Esophagus squamous epithelium (tissue), 5 donors: ENCODE results near the gene CGNL1. TPM values are rescaled to one million over a fixed set of nuclear protein-coding genes. Genes with fewer than 3 reads are reported as not detected.

ENCODE experiments used
- DNase-seq: peaks from one replicate; lab custom pipeline; 2025; lab: John Stamatoyannopoulos, UW
- H3K27ac ChIP-seq, 4 donors: fragments of 200-600 bp; sonication (generic); one replicate each; pipeline ENCODE4 v1.5.1; 2016 to 2019; ENCODE audit warnings: mild to moderate bottlenecking in 1 of 4
- H3K27me3 ChIP-seq, 4 donors: fragments of 200-600 bp; sonication (generic); 1 replicate in 3 of 4; 2 replicates in 1 of 4; pipeline versions ENCODE4 v1.5.1 to v1.6.0; 2017 to 2021; ENCODE audit warnings: antibody characterized with exemption in 1 of 4
- H3K36me3 ChIP-seq, 3 donors: fragments of 200-600 bp; sonication (generic); one replicate each; pipeline ENCODE4 v1.5.1; 2016 to 2019
- H3K4me1 ChIP-seq, 3 donors: fragments of 200-600 bp; sonication (generic); one replicate each; pipeline ENCODE4 v1.5.1; 2017 to 2019
- H3K4me3 ChIP-seq, 4 donors: fragments of 200-600 bp; sonication (generic); 1 replicate in 3 of 4; 2 replicates in 1 of 4; pipeline ENCODE4 v1.5.1; 2016 to 2019; ENCODE audit warnings: mild to moderate bottlenecking in 2 of 4, moderate library complexity in 1 of 4
- H3K9me3 ChIP-seq, 3 donors: fragments of 200-600 bp; sonication (generic); one replicate each; pipeline ENCODE4 v1.5.1; 2016 to 2019
- POLR2A ChIP-seq, 4 donors: fragments of 450-650 bp; IDR thresholded peaks; one replicate each; pipeline ENCODE4 v1.6.1; 2017; ENCODE audit warnings: antibody characterized with exemption in 4 of 4, mild to moderate bottlenecking in 4 of 4, moderate library complexity in 3 of 4
- WGBS, 2 donors: methylation state at CpG; one replicate each; pipeline ENCODE4 v1.1.5; 2018; 5-methylcytosine and 5-hydroxymethylcytosine counted together
- intact Hi-C: fragments of 100-400 bp; cut with DNase I; formaldehyde crosslinking; loops from one replicate; pipeline ENCODE4 v1.15.0; 2022
- total RNA-seq, 4 donors: library from RNA; depleted of rRNA; stranded (reverse); fragments of >200 nt; gene quantifications; one replicate each; pipeline ENCODE4 v1.1.0, GENCODE V29; 2016
- TF ChIP-seq, protein P1 (sequence below), 6 experiments: fragments of 450-650 bp in 4 of 6; fragments of 200-600 bp in 2 of 6; sonication (generic) in 2 of 6; IDR thresholded peaks; one replicate each; pipeline ENCODE4 v1.5.1; 2016 to 2019; ENCODE audit warnings: antibody characterized with exemption in 6 of 6, mild to moderate bottlenecking in 4 of 6, moderate library complexity in 4 of 6
- donor health status: DM: yes; HTN: yes; CAD: no.

The CGNL1 gene
- total RNA-seq, 4 donors from 2014 or later: 3.8 to 14.7 (median 8.8) TPM

DNA sequence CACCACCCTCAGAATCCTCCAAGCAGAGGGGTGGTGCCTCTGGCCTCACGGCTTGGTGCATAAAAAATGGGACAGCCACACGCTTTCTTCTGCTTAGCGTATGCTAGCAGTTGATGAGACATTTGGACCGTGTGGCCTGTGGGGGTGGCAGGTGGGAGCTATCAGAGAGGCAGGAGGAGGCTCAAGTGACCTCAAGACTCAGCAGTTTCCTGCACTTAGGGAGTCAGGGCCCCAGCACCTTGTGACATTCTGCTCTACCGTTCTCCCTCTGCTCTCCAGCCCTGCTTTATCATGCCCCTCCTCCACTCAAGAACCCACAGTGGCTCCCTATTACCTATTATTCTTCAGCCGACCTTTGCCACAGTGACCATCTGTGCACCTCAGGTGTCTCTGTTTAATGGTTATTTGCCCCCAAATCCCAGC, 41.0 kb upstream of the CGNL1 start:
- intact Hi-C loops: no loop called here
- H3K36me3 ChIP-seq: no peaks in the 10 kb centered on the region
- TF ChIP-seq POLR2A (IDR thresholded peaks at IDR 0.05): no peak
- TF ChIP-seq, protein P1, sequence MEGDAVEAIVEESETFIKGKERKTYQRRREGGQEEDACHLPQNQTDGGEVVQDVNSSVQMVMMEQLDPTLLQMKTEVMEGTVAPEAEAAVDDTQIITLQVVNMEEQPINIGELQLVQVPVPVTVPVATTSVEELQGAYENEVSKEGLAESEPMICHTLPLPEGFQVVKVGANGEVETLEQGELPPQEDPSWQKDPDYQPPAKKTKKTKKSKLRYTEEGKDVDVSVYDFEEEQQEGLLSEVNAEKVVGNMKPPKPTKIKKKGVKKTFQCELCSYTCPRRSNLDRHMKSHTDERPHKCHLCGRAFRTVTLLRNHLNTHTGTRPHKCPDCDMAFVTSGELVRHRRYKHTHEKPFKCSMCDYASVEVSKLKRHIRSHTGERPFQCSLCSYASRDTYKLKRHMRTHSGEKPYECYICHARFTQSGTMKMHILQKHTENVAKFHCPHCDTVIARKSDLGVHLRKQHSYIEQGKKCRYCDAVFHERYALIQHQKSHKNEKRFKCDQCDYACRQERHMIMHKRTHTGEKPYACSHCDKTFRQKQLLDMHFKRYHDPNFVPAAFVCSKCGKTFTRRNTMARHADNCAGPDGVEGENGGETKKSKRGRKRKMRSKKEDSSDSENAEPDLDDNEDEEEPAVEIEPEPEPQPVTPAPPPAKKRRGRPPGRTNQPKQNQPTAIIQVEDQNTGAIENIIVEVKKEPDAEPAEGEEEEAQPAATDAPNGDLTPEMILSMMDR (IDR thresholded peaks at IDR 0.05): no peak

DNA sequence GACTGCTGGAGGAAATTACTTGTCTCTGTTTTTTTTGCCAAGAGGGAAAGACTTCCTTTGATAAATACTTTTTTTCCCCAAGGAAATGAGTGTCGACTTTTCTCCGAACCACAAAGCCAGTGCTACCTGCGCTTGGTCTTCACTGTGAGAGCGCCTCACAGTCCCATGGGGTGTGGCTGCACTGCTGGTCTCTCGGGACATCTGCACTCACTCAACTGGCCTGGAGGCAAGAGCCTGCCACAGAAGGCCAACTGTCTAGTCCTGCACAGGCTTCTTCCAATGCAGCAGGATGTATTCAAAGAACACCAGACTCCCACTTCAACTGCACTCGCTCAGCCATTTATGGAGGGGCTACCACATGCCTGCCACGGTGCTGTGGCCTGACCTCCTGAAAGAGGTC, 40.6 kb upstream of the CGNL1 start:
- no peaks in the 10 kb centered on the region for H3K36me3 ChIP-seq
- no peak overlapping the region for H3K4me3 ChIP-seq
- no peak for TF ChIP-seq POLR2A (IDR thresholded peaks at IDR 0.05)
- TF ChIP-seq, protein P1 (IDR thresholded peaks at IDR 0.05): no peak
- H3K27ac ChIP-seq: no peak overlapping the region
- DNase-seq: no peak
- H3K9me3 ChIP-seq: no peaks in the 10 kb centered on the region
- no peaks in the 10 kb centered on the region for H3K27me3 ChIP-seq
- WGBS, 2 donors: 73 to 87% methylated on average over 4 to 7 of the region's 7 CpGs
- H3K4me1 ChIP-seq: peaks cover 0 to 23% (median 0%) of the 10 kb centered on the region in 3 donors
- intact Hi-C loops: no loop called here

More for the DNA sequence above, 41.0 kb upstream of the CGNL1 start:
- peaks cover 0 to 22% (median 0%) of the 10 kb centered on the region in 3 donors for H3K4me1 ChIP-seq
- H3K9me3 ChIP-seq: no peaks in the 10 kb centered on the region
- H3K27me3 ChIP-seq: peaks cover 0 to under 1% (median 0%) of the 10 kb centered on the region in 4 donors
- no peak overlapping the region for H3K27ac ChIP-seq
- H3K4me3 ChIP-seq: no peak overlapping the region
- 64 to 79% methylated on average over 6 of the region's 6 CpGs for WGBS, 2 donors
- DNase-seq: no peak

DNA sequence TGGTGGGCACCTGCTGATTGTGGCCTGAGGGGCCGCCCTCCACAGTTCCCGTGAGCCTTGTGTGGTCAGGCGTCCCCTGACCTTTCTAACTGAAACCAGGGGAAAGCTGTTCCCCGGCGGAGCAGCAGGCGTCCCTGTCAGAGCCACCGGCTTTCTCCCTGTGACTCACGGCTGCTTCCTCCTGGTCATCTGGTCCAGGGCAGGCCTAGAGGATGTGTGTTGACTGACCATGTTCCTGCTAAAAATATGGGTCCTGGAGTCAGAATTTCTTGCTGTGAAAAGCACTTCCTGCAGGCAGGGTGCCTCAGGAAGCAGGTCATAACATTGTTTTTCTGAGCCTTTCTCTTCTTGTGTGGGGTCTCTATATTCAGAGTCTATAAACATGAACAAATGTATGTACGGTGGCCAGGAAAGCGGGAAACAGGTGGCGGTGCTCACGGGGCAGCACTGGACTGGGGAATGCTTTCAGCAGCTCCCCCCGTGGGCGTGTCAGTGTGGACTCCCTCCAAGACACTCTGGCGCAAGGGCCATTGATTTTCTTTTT, 38.4 kb upstream of the CGNL1 start:
- Histone ChIP-seq H3K27me3 (no peaks in the 10 kb centered on the region), H3K9me3 (no peaks in the 10 kb centered on the region), H3K4me3 (no peak overlapping the region), H3K36me3 (no peaks in the 10 kb centered on the region), H3K4me1 (peaks cover 0 to 26% (median 0%) of the 10 kb centered on the region in 3 donors), H3K27ac (peak overlapping the region in 3 of 4 donors; percentile 9 to 58 (median 57))
- TF ChIP-seq POLR2A (IDR thresholded peaks at IDR 0.05): no peak
- TF ChIP-seq, protein P1 (IDR thresholded peaks at IDR 0.05): peak in 1 of 6 experiments; percentile 13
- 31 to 51% methylated on average over 8 to 12 of the region's 15 CpGs for WGBS, 2 donors
- DNase-seq: no peak
- intact Hi-C loops: no loop called here

DNA sequence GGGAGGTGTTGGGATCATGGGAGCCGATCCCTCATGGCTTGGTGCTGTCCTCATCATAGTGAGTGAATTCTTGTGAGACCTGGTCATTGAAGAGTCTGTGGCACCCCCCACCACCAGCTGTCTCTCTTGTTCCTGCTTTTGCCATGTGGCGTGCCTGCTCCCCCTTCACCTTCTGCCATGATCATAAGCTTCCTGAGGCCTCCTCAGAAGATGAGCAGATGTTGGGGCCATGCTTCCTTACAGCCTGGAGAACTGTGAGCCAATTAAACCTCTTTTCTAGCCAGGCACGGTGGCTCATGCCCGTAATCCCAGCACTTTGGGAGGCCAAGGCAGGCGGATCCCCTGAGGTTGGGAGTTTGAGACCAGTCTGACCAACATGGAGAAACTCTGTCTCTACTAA, 37.0 kb upstream of the CGNL1 start:
- intact Hi-C loops: no loop called here
- Histone ChIP-seq H3K27ac (no peak overlapping the region), H3K36me3 (no peaks in the 10 kb centered on the region), H3K4me3 (no peak overlapping the region), H3K4me1 (peaks cover 0 to 24% (median 0%) of the 10 kb centered on the region in 3 donors), H3K9me3 (no peaks in the 10 kb centered on the region), H3K27me3 (no peaks in the 10 kb centered on the region)
- WGBS, 2 donors: 89 to 90% methylated on average over 1 to 2 of the region's 5 CpGs
- DNase-seq: no peak
- no peak for TF ChIP-seq POLR2A (IDR thresholded peaks at IDR 0.05)
- TF ChIP-seq, protein P1 (IDR thresholded peaks at IDR 0.05): no peak

GRCh38 chr15:57340682-57341259, 35.5 kb upstream of the CGNL1 start:
- intact Hi-C loops: loop anchor here (5.0 kb wide), 1 partner anchor 187 kb away; no protein-coding TSS in a partner anchor
- H3K27ac ChIP-seq: no peak overlapping the region
- 0 to 1% methylated on average over 5 of the region's 5 CpGs for WGBS, 2 donors
- peaks cover 0 to 18% (median 0%) of the 10 kb centered on the region in 3 donors for H3K4me1 ChIP-seq
- no peaks in the 10 kb centered on the region for H3K27me3 ChIP-seq
- DNase-seq: no peak
- no peaks in the 10 kb centered on the region for H3K9me3 ChIP-seq
- no peaks in the 10 kb centered on the region for H3K36me3 ChIP-seq
- no peak overlapping the region for H3K4me3 ChIP-seq
- TF ChIP-seq POLR2A (IDR thresholded peaks at IDR 0.05): no peak
- TF ChIP-seq, protein P1 (IDR thresholded peaks at IDR 0.05): peak; percentile 47 to 84 (median 75)
